ENCODE measurements around the gene PPP1R12C.
"Not testable (repeated sequence)": the region's sequence is repeated elsewhere in the genome, so short reads cannot be mapped to it uniquely, and the experiment has no call there.

PPP1R12C gene

DNA sequence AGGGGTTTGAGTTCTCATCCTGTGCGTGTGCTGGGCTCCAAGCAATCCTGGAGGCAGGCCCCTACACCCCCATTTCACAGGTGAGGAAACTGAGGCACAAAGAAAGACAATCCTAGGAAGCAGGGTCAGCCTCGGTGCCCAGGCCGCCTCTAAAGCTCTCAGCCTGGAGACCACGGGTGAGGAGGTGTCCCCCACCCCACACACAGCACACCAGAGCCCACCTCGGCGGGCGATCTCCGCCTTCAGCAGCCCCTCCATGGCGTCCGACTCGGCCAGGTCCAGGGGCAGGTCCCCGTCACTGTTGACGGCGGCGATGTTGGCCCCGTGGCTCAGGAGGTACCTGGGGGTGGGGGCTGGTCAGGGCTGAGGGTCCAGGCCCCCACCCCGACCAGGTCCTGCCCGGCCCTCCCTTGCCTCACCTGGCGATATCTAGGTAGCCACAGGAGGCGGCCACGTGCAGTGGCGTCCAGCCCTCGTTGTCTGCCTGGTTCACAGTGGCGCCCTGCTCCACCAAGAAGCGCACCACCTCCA, 5.1 kb downstream of the PPP1R12C start:
- Histone ChIP-seq H2AFZ (ENCODE audit: low read depth, low read length) (no peak overlapping the region), H3K27me3 (ENCODE audit: insufficient read depth, low read length) (no peaks in the 10 kb centered on the region), H3K36me3 (ENCODE audit: insufficient read depth, low read length) (peaks cover 25% of the 10 kb centered on the region), H3K9me3 (ENCODE audit: low read length) (no peaks in the 10 kb centered on the region), H3K4me3 (ENCODE audit: low read length) (no peak overlapping the region), H3K4me1 (ENCODE audit: insufficient read depth, low read length) (peaks cover 39% of the 10 kb centered on the region)

DNA sequence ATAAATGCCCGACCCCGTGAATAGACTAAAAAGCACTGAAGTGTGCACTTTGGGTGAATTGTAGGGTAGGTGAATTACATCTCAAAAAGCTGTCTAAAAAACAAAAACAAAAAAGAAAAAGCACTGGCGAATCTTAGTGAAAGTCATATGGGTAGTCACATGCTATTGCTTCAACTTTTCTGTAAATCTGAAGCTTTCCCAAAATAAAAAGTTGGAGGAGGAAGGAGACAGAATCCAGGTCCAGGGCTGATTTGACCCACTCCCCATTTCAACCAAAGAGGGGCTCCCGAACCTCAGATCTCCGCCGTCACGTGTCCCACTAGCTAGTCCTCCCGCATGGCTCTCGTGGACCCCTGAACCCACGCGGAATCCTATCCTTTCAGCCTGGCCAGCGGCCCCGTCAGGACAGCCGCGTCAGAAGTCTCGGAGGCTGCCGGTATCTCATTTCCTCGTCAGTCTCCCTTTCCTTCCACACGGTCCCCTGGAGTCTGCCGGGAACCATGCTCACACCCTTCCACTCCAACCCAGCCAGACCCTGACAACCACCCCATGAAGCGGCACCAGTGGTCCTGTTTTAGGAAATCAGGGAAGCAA, 6.1 kb downstream of the PPP1R12C start:
- H2AFZ ChIP-seq (ENCODE audit: low read depth, low read length): no peak overlapping the region
- H3K4me1 ChIP-seq (ENCODE audit: insufficient read depth, low read length): peaks cover 34% of the 10 kb centered on the region
- no peaks in the 10 kb centered on the region for H3K9me3 ChIP-seq (ENCODE audit: low read length)
- no peak overlapping the region for H3K4me3 ChIP-seq (ENCODE audit: low read length)
- no peaks in the 10 kb centered on the region for H3K27me3 ChIP-seq (ENCODE audit: insufficient read depth, low read length)
- H3K36me3 ChIP-seq (ENCODE audit: insufficient read depth, low read length): peaks cover 30% of the 10 kb centered on the region

- no peak overlapping the region for H2AFZ ChIP-seq (ENCODE audit: low read depth, low read length)
- peaks cover 30% of the 10 kb centered on the region for H3K36me3 ChIP-seq (ENCODE audit: insufficient read depth, low read length)
- H3K9me3 ChIP-seq (ENCODE audit: low read length): no peaks in the 10 kb centered on the region
- no peaks in the 10 kb centered on the region for H3K27me3 ChIP-seq (ENCODE audit: insufficient read depth, low read length)
- H3K4me1 ChIP-seq (ENCODE audit: insufficient read depth, low read length): peaks cover 17% of the 10 kb centered on the region
- no peak overlapping the region for H3K4me3 ChIP-seq (ENCODE audit: low read length)
Measured at GRCh38 chr19:55109527-55110291, 7.7 kb downstream of the PPP1R12C start.

DNA sequence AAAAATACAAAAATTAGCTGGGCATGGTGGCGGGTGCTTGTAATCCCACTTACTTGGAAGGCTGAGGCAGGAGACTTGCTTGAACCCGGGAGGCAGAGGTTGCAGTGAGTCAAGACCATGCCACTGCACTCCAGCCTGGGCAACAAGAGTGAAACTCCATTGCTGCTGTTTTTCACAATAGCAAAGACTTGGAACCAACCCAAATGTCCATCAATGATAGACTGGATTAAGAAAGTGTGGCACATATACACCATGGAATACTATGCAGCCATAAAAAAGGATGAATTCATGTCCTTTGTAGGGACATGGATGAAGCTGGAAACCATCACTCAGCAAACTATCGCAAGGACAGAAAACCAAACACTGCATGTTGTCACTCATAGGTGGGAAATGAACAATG, 10.2 kb downstream of the PPP1R12C start:
- not testable (repeated sequence) for H3K9me3 ChIP-seq (ENCODE audit: low read length); H3K27me3 ChIP-seq (ENCODE audit: insufficient read depth, low read length); H2AFZ ChIP-seq (ENCODE audit: low read depth, low read length); H3K4me3 ChIP-seq (ENCODE audit: low read length); H3K4me1 ChIP-seq (ENCODE audit: insufficient read depth, low read length)
- H3K36me3 ChIP-seq (ENCODE audit: insufficient read depth, low read length): peaks cover 34% of the 10 kb centered on the region

DNA sequence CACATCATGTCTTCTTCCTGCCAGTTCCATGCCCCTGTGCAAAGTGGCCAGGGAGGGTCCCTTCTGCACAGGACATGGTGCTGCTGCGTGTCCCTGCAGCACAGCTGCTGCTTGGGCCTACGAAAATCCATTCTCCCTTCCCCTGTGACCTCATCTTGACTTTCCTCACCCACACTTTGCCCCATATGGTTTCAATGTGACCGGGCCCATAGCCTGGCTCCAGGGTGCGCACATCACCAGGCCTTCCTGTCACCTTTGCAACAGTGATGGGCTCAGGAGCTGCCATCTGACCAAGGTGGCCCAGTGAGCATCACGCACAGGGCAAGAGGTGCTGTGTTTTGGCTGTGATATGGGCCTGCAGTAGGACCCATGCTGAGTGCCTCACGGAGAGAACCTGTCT, 10.8 kb downstream of the PPP1R12C start:
- no peaks in the 10 kb centered on the region for H3K27me3 ChIP-seq (ENCODE audit: insufficient read depth, low read length)
- peaks cover 8% of the 10 kb centered on the region for H3K9me3 ChIP-seq (ENCODE audit: low read length)
- H3K36me3 ChIP-seq (ENCODE audit: insufficient read depth, low read length): peaks cover 35% of the 10 kb centered on the region
- no peak overlapping the region for H3K4me3 ChIP-seq (ENCODE audit: low read length)
- H2AFZ ChIP-seq (ENCODE audit: low read depth, low read length): no peak overlapping the region
- no peaks in the 10 kb centered on the region for H3K4me1 ChIP-seq (ENCODE audit: insufficient read depth, low read length)

- H3K4me1 ChIP-seq (ENCODE audit: insufficient read depth, low read length): no peaks in the 10 kb centered on the region
- no peak overlapping the region for H3K4me3 ChIP-seq (ENCODE audit: low read length)
- H3K27me3 ChIP-seq (ENCODE audit: insufficient read depth, low read length): no peaks in the 10 kb centered on the region
- H3K36me3 ChIP-seq (ENCODE audit: insufficient read depth, low read length): peaks cover 33% of the 10 kb centered on the region
- no peak overlapping the region for H2AFZ ChIP-seq (ENCODE audit: low read depth, low read length)
- peaks cover 8% of the 10 kb centered on the region for H3K9me3 ChIP-seq (ENCODE audit: low read length)
Measured at GRCh38 chr19:55105237-55105636, 12.2 kb downstream of the PPP1R12C start.

DNA sequence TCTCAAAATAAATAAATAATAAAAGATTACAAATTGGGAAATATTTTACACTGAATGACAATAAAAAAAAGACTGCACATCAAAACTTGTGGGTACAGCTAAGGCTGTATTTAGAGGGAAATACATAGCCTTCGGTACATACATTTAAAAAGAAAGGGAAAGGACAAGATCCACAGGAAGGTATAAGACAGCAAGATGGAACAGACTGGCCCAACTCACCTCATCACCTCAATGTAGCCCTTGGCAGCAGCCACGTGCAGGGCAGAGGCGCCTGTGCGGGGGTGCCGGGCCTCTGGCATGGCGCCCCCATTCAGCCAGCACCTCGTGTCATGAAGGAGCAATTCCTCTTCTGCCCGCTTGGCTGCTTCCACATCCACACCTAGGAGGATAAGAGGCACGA, 14.2 kb downstream of the PPP1R12C start:
- Histone ChIP-seq H3K9me3 (ENCODE audit: low read length) (peaks cover 8% of the 10 kb centered on the region), H2AFZ (ENCODE audit: low read depth, low read length) (no peak overlapping the region), H3K4me1 (ENCODE audit: insufficient read depth, low read length) (no peaks in the 10 kb centered on the region), H3K4me3 (ENCODE audit: low read length) (no peak overlapping the region), H3K27me3 (ENCODE audit: insufficient read depth, low read length) (no peaks in the 10 kb centered on the region), H3K36me3 (ENCODE audit: insufficient read depth, low read length) (peaks cover 24% of the 10 kb centered on the region)

GRCh38 chr19:55101261-55101660, 16.2 kb downstream of the PPP1R12C start:
- H3K4me3 ChIP-seq (ENCODE audit: low read length): no peak overlapping the region
- no peaks in the 10 kb centered on the region for H3K4me1 ChIP-seq (ENCODE audit: insufficient read depth, low read length)
- H3K36me3 ChIP-seq (ENCODE audit: insufficient read depth, low read length): peaks cover 19% of the 10 kb centered on the region
- peaks cover 8% of the 10 kb centered on the region for H3K9me3 ChIP-seq (ENCODE audit: low read length)
- H2AFZ ChIP-seq (ENCODE audit: low read depth, low read length): no peak overlapping the region
- H3K27me3 ChIP-seq (ENCODE audit: insufficient read depth, low read length): no peaks in the 10 kb centered on the region

DNA sequence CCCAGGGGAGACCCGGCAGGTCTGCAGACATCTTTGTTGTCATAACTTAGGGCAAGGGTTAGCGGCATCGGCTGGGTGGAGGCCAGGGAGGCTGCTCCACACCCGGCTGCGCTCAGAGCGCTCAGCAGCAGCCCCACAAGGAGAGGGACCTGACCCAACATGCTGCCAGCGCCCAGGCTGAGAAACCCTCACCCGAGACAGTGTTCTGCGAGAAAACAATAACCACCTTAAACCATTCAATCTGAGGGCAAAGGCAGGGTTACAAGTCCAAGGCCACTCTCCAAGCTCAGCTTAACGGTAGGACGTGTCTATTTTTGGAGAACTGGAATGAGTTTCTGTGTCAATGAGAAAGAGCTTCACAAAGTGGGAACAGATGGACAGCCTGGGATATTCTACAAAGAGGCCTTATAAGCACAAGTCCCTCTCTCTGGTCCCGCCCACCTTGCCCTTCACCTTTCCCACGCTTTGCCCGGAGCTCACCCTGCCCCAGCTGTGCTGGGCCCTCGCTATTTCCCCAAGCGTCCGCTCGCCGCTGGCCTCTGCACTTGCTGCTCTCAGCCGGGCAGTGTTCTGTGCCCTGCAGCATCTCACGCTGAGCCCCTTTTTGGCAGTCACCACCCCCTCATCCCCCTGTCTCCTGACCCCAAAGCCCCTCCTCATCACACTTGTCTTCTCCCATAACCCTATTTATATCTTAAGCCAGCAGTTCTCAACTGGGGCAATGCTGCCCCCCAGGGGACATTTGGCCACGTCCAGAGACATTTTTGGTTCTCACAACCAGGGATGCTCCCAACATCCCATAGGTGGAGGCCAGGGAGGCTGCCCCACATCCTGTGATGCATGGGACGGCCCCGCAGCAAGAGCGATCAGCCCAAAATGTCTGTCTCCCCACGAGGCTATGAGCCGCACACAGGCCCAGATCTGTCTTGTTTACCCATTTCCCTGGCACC, 17.6 kb downstream of the PPP1R12C start:
- no peak overlapping the region for H2AFZ ChIP-seq (ENCODE audit: low read depth, low read length)
- H3K4me3 ChIP-seq (ENCODE audit: low read length): no peak overlapping the region
- H3K9me3 ChIP-seq (ENCODE audit: low read length): peaks cover 8% of the 10 kb centered on the region
- H3K4me1 ChIP-seq (ENCODE audit: insufficient read depth, low read length): no peaks in the 10 kb centered on the region
- no peaks in the 10 kb centered on the region for H3K27me3 ChIP-seq (ENCODE audit: insufficient read depth, low read length)
- H3K36me3 ChIP-seq (ENCODE audit: insufficient read depth, low read length): peaks cover 28% of the 10 kb centered on the region

GRCh38 chr19:55098716-55099556, 18.5 kb downstream of the PPP1R12C start:
- Histone ChIP-seq H3K4me1 (ENCODE audit: insufficient read depth, low read length) (no peaks in the 10 kb centered on the region), H3K4me3 (ENCODE audit: low read length) (no peak overlapping the region), H2AFZ (ENCODE audit: low read depth, low read length) (no peak overlapping the region)

GRCh38 chr19:55097864-55098715, 19.3 kb downstream of the PPP1R12C start:
- Histone ChIP-seq H3K4me1 (ENCODE audit: insufficient read depth, low read length) (no peaks in the 10 kb centered on the region), H2AFZ (ENCODE audit: low read depth, low read length) (no peak overlapping the region), H3K27me3 (ENCODE audit: insufficient read depth, low read length) (no peaks in the 10 kb centered on the region), H3K9me3 (ENCODE audit: low read length) (peaks cover 2% of the 10 kb centered on the region), H3K36me3 (ENCODE audit: insufficient read depth, low read length) (peaks cover 28% of the 10 kb centered on the region), H3K4me3 (ENCODE audit: low read length) (no peak overlapping the region)

More at GRCh38 chr19:55098716-55099556, 18.5 kb downstream of the PPP1R12C start:
- Histone ChIP-seq H3K27me3 (ENCODE audit: insufficient read depth, low read length) (no peaks in the 10 kb centered on the region), H3K36me3 (ENCODE audit: insufficient read depth, low read length) (peaks cover 35% of the 10 kb centered on the region), H3K9me3 (ENCODE audit: low read length) (peaks cover 8% of the 10 kb centered on the region)

All from neuron (in vitro differentiated cells).